ENCODE data around the gene TM4SF4.

GRCh38 chr3:149547413-149547812 is 72.9 kb downstream of the TM4SF4 start:
- TF ChIP-seq CTCF (conservative IDR thresholded peaks at IDR 0.05 in 1 of 2, IDR thresholded peaks at IDR 0.05 in 1 of 2; ENCODE audit: extremely low read depth in 1 of 2, insufficient read depth in 1 of 2, low read depth in 1 of 2, low read length in 2 of 2) (no peak), EZH2 (IDR thresholded peaks at IDR 0.05; ENCODE audit: borderline replicate concordance, low read length) (no peak)
